Suprapubic skin (tissue), 4 donors: Measurements from ENCODE around the gene NEFH. TPM values are rescaled to one million over a fixed set of nuclear protein-coding genes. Genes with fewer than 3 reads are reported as not detected.
"Not testable (repeated sequence)": the region's sequence is repeated elsewhere in the genome, so short reads cannot be mapped to it uniquely, and the experiment has no call there.

ENCODE experiments used
- DNase-seq, 2 donors: peaks; one replicate each; pipeline ENCODE4 v3.0.0-alpha.2; 2019; ENCODE audit warnings: low spot score in 2 of 2
- H3K27ac ChIP-seq: fragments of 200-600 bp; sonication (generic); one replicate; pipeline ENCODE4 v1.5.1; 2019
- H3K27me3 ChIP-seq: fragments of 200-600 bp; sonication (generic); one replicate; pipeline ENCODE4 v1.5.1; 2019
- H3K36me3 ChIP-seq: fragments of 200-600 bp; sonication (generic); one replicate; pipeline ENCODE4 v1.5.1; 2019
- H3K4me1 ChIP-seq: fragments of 200-600 bp; sonication (generic); one replicate; pipeline ENCODE4 v1.5.1; 2019
- H3K4me3 ChIP-seq: fragments of 200-600 bp; sonication (generic); one replicate; pipeline ENCODE4 v1.5.1; 2019; ENCODE audit warnings: mild to moderate bottlenecking
- H3K9me3 ChIP-seq: fragments of 200-600 bp; sonication (generic); one replicate; pipeline ENCODE4 v1.5.1; 2019
- CTCF ChIP-seq, 2 donors: fragments of 200-600 bp in 1 of 2; fragments of 450-650 bp in 1 of 2; sonication (generic) in 1 of 2; IDR thresholded peaks; one replicate each; pipeline ENCODE4 v1.5.1; 2016 to 2019; ENCODE audit warnings: antibody characterized with exemption in 2 of 2, mild to moderate bottlenecking in 1 of 2, moderate library complexity in 1 of 2
- EP300 ChIP-seq: sonication (generic); formaldehyde crosslinking; IDR thresholded peaks from one replicate; pipeline ENCODE4 v1.6.1; 2017; ENCODE audit warnings: antibody characterized with exemption
- POLR2A ChIP-seq, 2 donors: fragments of 450-650 bp; IDR thresholded peaks; one replicate each; pipeline ENCODE4 v1.6.1; 2017; ENCODE audit warnings: antibody characterized with exemption in 2 of 2, mild to moderate bottlenecking in 2 of 2, moderate library complexity in 2 of 2
- POLR2AphosphoS5 ChIP-seq, 3 donors: sonication (generic); formaldehyde crosslinking; IDR thresholded peaks; one replicate each; pipeline ENCODE4 v1.6.1; 2017; ENCODE audit warnings: antibody characterized with exemption in 3 of 3
- WGBS: methylation state at CpG from one replicate; pipeline ENCODE4 v1.1.5; 2018; 5-methylcytosine and 5-hydroxymethylcytosine counted together
- total RNA-seq, 4 donors: library from RNA; depleted of rRNA; stranded (reverse); fragments of >200 nt; gene quantifications; one replicate each; pipeline ENCODE4 v1.1.0, GENCODE V29; 2016

NEFH gene
- total RNA-seq, 4 donors from 2014 or later: 0.26 to 0.51 TPM; not detected in 2

DNA sequence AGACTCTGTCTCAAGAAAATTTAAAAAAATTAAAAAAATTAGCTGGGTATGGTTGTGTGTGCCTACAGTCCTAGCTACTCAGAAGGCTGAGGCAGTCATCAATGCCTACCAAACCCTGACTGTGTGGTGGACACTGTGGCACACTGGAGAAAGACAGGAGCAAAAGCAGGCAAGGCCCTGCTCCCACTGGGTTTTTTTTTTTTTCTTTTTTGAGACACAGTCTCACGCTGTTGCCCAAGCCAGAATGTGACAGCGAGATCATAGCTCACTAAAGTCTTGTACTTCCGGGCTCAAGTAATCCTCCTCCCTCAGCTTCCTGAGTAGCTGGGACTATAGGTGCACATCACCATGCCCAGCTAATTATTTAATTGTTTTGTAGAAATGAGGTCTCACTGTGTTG, 4.6 kb downstream of the NEFH start:
- Histone ChIP-seq H3K4me1 (peaks cover 18% of the 10 kb centered on the region), H3K36me3 (no peaks in the 10 kb centered on the region), H3K27me3 (peaks cover 33% of the 10 kb centered on the region), H3K4me3 (no peak overlapping the region), H3K27ac (no peak overlapping the region), H3K9me3 (no peaks in the 10 kb centered on the region)
- no peak for TF ChIP-seq POLR2A (IDR thresholded peaks at IDR 0.05)
- no peak for TF ChIP-seq POLR2AphosphoS5 (IDR thresholded peaks at IDR 0.05)
- no peak for TF ChIP-seq CTCF (IDR thresholded peaks at IDR 0.05)
- DNase-seq: no peak
- WGBS: 94% methylated on average over 3 of the region's 3 CpGs

DNA sequence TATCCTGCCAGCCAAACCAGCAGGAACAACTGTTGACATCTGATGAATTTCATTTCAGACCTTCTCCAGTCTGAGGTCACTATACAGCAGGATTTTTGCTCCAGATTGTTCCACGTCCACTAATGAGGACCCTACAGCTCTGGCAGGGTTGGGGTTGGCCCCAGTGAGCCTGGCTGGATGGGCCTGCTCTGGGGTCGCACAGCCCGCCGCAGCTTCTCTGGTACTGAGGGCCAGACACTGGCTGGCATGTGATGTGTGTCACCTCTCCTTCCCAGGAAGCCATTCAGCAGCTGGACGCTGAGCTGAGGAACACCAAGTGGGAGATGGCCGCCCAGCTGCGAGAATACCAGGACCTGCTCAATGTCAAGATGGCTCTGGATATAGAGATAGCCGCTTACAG, 5.4 kb downstream of the NEFH start:
- WGBS: 95% methylated on average over 8 of the region's 8 CpGs

GRCh38 chr22:29487426-29487986, 7.5 kb downstream of the NEFH start:
- Histone ChIP-seq H3K4me1 (no peaks in the 10 kb centered on the region), H3K27ac (no peak overlapping the region), H3K36me3 (no peaks in the 10 kb centered on the region), H3K4me3 (no peak overlapping the region), H3K27me3 (peaks cover 4% of the 10 kb centered on the region), H3K9me3 (no peaks in the 10 kb centered on the region)
- 88% methylated on average over 6 of the region's 6 CpGs for WGBS
- TF ChIP-seq EP300 (no peak), POLR2AphosphoS5 (IDR thresholded peaks at IDR 0.05) (no peak), CTCF (IDR thresholded peaks at IDR 0.05) (no peak), POLR2A (IDR thresholded peaks at IDR 0.05) (no peak)
- DNase-seq: no peak

More for the DNA sequence above, 5.4 kb downstream of the NEFH start:
- H3K4me3 ChIP-seq: no peak overlapping the region
- H3K9me3 ChIP-seq: no peaks in the 10 kb centered on the region
- no peak for DNase-seq
- no peaks in the 10 kb centered on the region for H3K36me3 ChIP-seq
- H3K4me1 ChIP-seq: peaks cover 10% of the 10 kb centered on the region
- no peak overlapping the region for H3K27ac ChIP-seq
- TF ChIP-seq POLR2A (IDR thresholded peaks at IDR 0.05) (no peak), CTCF (IDR thresholded peaks at IDR 0.05) (no peak), EP300 (no peak), POLR2AphosphoS5 (IDR thresholded peaks at IDR 0.05) (no peak)
- peaks cover 25% of the 10 kb centered on the region for H3K27me3 ChIP-seq

DNA sequence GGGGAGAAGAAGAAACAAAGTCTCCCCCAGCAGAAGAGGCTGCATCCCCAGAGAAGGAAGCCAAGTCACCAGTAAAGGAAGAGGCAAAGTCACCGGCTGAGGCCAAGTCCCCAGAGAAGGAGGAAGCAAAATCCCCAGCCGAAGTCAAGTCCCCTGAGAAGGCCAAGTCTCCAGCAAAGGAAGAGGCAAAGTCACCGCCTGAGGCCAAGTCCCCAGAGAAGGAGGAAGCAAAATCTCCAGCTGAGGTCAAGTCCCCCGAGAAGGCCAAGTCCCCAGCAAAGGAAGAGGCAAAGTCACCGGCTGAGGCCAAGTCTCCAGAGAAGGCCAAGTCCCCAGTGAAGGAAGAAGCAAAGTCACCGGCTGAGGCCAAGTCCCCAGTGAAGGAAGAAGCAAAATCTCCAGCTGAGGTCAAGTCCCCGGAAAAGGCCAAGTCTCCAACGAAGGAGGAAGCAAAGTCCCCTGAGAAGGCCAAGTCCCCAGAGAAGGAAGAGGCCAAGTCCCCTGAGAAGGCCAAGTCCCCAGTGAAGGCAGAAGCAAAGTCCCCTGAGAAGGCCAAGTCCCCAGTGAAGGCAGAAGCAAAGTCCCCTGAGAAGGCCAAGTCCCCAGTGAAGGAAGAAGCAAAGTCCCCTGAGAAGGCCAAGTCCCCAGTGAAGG, 9.2 kb downstream of the NEFH start:
- WGBS: 82% methylated on average over 8 of the region's 8 CpGs
- H3K4me1 ChIP-seq, DNase-seq, H3K27ac ChIP-seq, H3K36me3 ChIP-seq, H3K9me3 ChIP-seq, H3K4me3 ChIP-seq, H3K27me3 ChIP-seq: not testable (repeated sequence)

- H3K4me3 ChIP-seq: no peak overlapping the region
- H3K27ac ChIP-seq: no peak overlapping the region
- WGBS: 97% methylated on average over 6 of the region's 6 CpGs
- no peak for DNase-seq
- no peaks in the 10 kb centered on the region for H3K27me3 ChIP-seq
- peaks cover 3% of the 10 kb centered on the region for H3K9me3 ChIP-seq
- TF ChIP-seq CTCF (IDR thresholded peaks at IDR 0.05): no peak
- TF ChIP-seq EP300: no peak
- TF ChIP-seq POLR2A (IDR thresholded peaks at IDR 0.05): no peak
- TF ChIP-seq POLR2AphosphoS5 (IDR thresholded peaks at IDR 0.05): no peak
- H3K4me1 ChIP-seq: no peaks in the 10 kb centered on the region
- H3K36me3 ChIP-seq: no peaks in the 10 kb centered on the region
These were observed 11.0 kb downstream of the NEFH start for GRCh38 chr22:29491012-29491411.
